ENCODE data around the gene SNORC.

Gene SNORC

DNA sequence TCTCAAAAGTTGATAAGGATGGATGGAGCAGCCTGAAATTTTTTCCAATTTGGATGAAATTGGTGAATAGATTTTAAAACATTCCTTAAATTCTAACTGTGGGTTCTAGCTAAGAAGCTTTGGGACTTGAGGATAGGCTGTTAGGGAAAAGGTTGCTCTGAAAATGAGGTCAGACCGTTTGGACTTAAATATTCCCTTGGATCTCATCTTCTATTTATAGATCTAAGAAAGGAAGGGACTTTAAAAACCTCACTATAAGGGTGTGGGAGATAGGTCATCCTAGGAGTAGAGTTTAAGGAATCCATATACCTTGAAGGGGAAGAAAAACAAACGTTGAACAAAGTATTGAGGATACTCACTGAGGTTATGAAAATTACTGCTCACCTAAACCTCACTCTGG lies 17.4 kb upstream of the SNORC start:
- DNase-seq (ENCODE audit: low read depth) = no peak
- H3K4me3 ChIP-seq (ENCODE audit: low read depth, low read length) = no peak overlapping the region
- TF ChIP-seq POLR2A (IDR thresholded peaks at IDR 0.05; ENCODE audit: extremely low read depth, insufficient read length) (no peak), MAX (IDR thresholded peaks at IDR 0.05; ENCODE audit: low read depth, low read length) (no peak)

DNA sequence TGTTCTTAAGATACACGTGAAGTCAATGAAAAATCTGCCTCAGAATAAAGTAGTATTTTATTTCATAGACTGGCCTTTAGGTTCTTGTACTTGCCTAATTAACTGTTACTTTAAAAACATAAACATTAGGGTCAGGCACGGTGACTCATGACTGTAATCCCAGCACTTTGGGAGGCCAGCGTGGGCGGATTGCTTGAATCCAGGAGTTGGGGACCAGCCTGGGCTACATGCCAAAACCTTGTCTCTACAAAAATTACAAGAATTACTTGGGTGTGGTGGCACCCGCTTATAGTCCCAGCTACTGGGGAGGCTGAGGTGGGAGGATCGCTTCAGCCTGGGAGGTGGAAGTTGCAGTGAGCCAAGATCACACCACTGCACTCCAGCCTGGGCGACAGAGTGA lies 16.0 kb upstream of the SNORC start:
- H3K4me3 ChIP-seq (ENCODE audit: low read depth, low read length) = no peak overlapping the region
- no peak for DNase-seq (ENCODE audit: low read depth)
- TF ChIP-seq MYC (IDR thresholded peaks at IDR 0.05; ENCODE audit: low read depth, low read length) = no peak
- no peak for TF ChIP-seq MAX (IDR thresholded peaks at IDR 0.05; ENCODE audit: low read depth, low read length)
- no peak for TF ChIP-seq CTCF (IDR thresholded peaks at IDR 0.05; ENCODE audit: low read depth, low read length)
- TF ChIP-seq POLR2A (IDR thresholded peaks at IDR 0.05; ENCODE audit: extremely low read depth, insufficient read length) = no peak

DNA sequence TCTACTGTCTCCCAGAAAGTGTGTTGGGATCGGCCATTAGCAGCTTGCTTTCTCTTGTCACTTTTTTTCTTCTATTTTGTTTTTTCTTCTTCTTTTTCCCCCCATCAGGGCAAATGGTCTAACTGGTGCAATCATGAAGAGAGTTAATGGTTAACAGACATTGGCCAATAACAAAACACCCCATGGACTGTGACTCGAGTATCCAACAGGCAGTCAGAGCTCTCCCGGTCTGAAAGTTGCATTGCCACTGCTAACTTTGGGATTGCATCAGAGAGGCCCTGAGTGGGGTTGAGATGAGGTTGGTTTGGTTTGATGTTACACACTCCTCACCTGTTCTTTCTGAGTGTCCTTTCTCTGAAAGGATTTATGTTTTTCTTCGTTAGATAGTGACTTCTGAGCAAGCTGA lies 12.9 kb upstream of the SNORC start:
- no peak overlapping the region for H3K4me3 ChIP-seq (ENCODE audit: low read depth, low read length)
- no peak for TF ChIP-seq MAX (IDR thresholded peaks at IDR 0.05; ENCODE audit: low read depth, low read length)
- no peak for TF ChIP-seq POLR2A (IDR thresholded peaks at IDR 0.05; ENCODE audit: extremely low read depth, insufficient read length)
- TF ChIP-seq CTCF (IDR thresholded peaks at IDR 0.05; ENCODE audit: low read depth, low read length) = no peak
- no peak for TF ChIP-seq MYC (IDR thresholded peaks at IDR 0.05; ENCODE audit: low read depth, low read length)
- DNase-seq (ENCODE audit: low read depth) = no peak

DNA sequence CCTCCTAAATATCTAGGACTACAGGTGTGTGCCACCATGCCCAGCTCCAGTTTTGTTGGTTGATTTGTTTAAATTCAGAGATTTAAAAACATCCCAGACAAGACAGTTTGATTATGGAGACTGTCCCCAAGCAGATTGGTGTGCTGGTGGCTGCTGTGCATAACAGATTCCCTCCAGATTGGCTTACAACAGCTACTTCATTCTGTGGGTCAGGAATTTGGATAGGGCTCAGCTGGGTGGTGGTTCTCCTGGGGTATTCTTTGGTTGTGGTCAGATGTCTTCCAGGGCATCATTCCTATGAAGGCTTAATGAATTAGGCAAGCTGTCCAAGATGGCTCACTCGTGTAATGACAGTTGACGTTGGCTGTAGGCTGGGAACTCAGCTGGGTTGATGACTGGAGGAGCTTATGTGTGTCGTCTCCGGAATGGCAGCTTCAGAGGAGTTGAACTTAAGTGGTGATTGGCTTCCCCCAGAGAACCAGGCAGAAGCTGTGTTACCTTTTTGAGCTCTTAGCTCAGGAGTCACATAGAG lies 10.6 kb upstream of the SNORC start:
- TF ChIP-seq MAX (IDR thresholded peaks at IDR 0.05; ENCODE audit: low read depth, low read length) (no peak), CTCF (IDR thresholded peaks at IDR 0.05; ENCODE audit: low read depth, low read length) (no peak), MYC (IDR thresholded peaks at IDR 0.05; ENCODE audit: low read depth, low read length) (no peak), POLR2A (IDR thresholded peaks at IDR 0.05; ENCODE audit: extremely low read depth, insufficient read length) (no peak)

GRCh38 chr2:232860593-232861241 lies 9.3 kb upstream of the SNORC start:
- no peak overlapping the region for H3K4me3 ChIP-seq (ENCODE audit: low read depth, low read length)
- no peak for TF ChIP-seq POLR2A (IDR thresholded peaks at IDR 0.05; ENCODE audit: extremely low read depth, insufficient read length)
- TF ChIP-seq MAX (IDR thresholded peaks at IDR 0.05; ENCODE audit: low read depth, low read length) = no peak
- no peak for TF ChIP-seq MYC (IDR thresholded peaks at IDR 0.05; ENCODE audit: low read depth, low read length)
- no peak for TF ChIP-seq CTCF (IDR thresholded peaks at IDR 0.05; ENCODE audit: low read depth, low read length)
- no peak for DNase-seq (ENCODE audit: low read depth)

More for the DNA sequence above, 10.6 kb upstream of the SNORC start:
- no peak overlapping the region for H3K4me3 ChIP-seq (ENCODE audit: low read depth, low read length)
- DNase-seq (ENCODE audit: low read depth) = no peak

DNA sequence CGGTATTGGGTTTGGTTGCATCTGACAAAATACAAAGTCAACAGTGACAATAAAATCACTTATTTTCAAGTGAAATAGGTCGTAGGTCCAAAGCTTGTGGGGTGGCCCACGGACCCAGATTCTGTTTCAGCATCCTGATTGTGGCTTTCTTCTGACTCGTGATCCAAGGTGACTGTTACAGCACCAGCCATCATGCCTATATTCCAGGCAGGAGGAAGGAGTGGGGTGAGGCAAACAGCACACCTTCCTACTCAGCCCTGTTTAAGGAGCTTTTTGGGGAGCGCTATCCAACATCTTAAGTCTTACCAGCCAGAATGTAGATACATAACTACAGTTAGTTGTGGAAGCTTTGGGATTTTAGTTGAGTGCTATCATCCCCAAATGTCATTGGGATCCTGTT lies 8.7 kb upstream of the SNORC start:
- TF ChIP-seq MAX (IDR thresholded peaks at IDR 0.05; ENCODE audit: low read depth, low read length) (no peak), MYC (IDR thresholded peaks at IDR 0.05; ENCODE audit: low read depth, low read length) (no peak), POLR2A (IDR thresholded peaks at IDR 0.05; ENCODE audit: extremely low read depth, insufficient read length) (no peak), CTCF (IDR thresholded peaks at IDR 0.05; ENCODE audit: low read depth, low read length) (no peak)
- no peak overlapping the region for H3K4me3 ChIP-seq (ENCODE audit: low read depth, low read length)
- DNase-seq (ENCODE audit: low read depth) = no peak
